IMR-90 (cell line): Measurements from ENCODE around the gene HSD11B1L. TPM values are rescaled to one million over a fixed set of nuclear protein-coding genes. Genes with fewer than 3 reads are reported as not detected.

ENCODE experiments used
- ATAC-seq: fragments of 200-7000 bp; cut with Tn5 transposase; 2 replicates; pipeline ENCODE4 v1.9.1; 2020; ENCODE audit warnings: low read depth, mild to moderate bottlenecking, moderate library complexity
- BruUV-seq: library from RNA; stranded (reverse); fragments of 400-500 nt; replicated peaks from 2 replicates; lab custom pipeline; 2021; lab: Mats Ljungman, UMichigan
- CTCF ChIA-PET: fragments of 300-600 bp; formaldehyde crosslinking; extraction: SDS; loops from one replicate; lab custom pipeline; 2021; ENCODE audit warnings: antibody characterized with exemption; lab: Yijun Ruan, JAX
- POLR2A ChIA-PET: fragments of 300-600 bp; sonication (Branson Sonifier 250); formaldehyde crosslinking; loops from one replicate; lab custom pipeline; 2022; ENCODE audit warnings: antibody characterized with exemption; ENCODE audit not compliant: unreplicated experiment; lab: Charles Lee
- DNase-seq: peaks from one replicate; pipeline ENCODE4 v3.0.0; 2013
- H2AFZ ChIP-seq: replicated peaks from 2 replicates; pipeline ENCODE3; 2013; ENCODE audit warnings: low read length, mild to moderate bottlenecking; ENCODE audit not compliant: poor library complexity
- H2AK5ac ChIP-seq: 2 replicates; pipeline ENCODE4 v1.6.1; 2013; ENCODE audit warnings: low read depth, low read length, inconsistent platforms
- H2AK9ac ChIP-seq: replicated peaks from 2 replicates; pipeline ENCODE3; 2013; ENCODE audit warnings: mild to moderate bottlenecking, low read depth, low read length, moderate library complexity; ENCODE audit not compliant: poor library complexity
- H2BK120ac ChIP-seq: 2 replicates; pipeline ENCODE4 v1.6.1; 2013; ENCODE audit warnings: low read depth, low read length, inconsistent platforms
- H2BK15ac ChIP-seq: 3 replicates; pipeline ENCODE4 v1.6.1; 2013; ENCODE audit warnings: low read depth, low read length, inconsistent platforms
- H2BK20ac ChIP-seq: 2 replicates; pipeline ENCODE4 v1.6.1; 2013; ENCODE audit warnings: low read depth, mild to moderate bottlenecking, inconsistent platforms, low read length, moderate library complexity
- H2BK5ac ChIP-seq: 2 replicates; pipeline ENCODE4 v1.6.1; 2013; ENCODE audit warnings: mild to moderate bottlenecking, low read depth, low read length, inconsistent platforms; ENCODE audit not compliant: poor library complexity, severe bottlenecking
- H3K14ac ChIP-seq: replicated peaks from 2 replicates; pipeline ENCODE4 v1.6.1; 2013; ENCODE audit warnings: low read depth, low read length, inconsistent platforms
- H3K18ac ChIP-seq: 2 replicates; pipeline ENCODE4 v1.6.1; 2013; ENCODE audit warnings: low read depth, low read length, control low read depth
- H3K23ac ChIP-seq: 2 replicates; pipeline ENCODE4 v1.6.1; 2013; ENCODE audit warnings: low read depth, low read length, inconsistent platforms
- H3K27ac ChIP-seq: 2 replicates; pipeline ENCODE4 v1.5.1; 2013; ENCODE audit warnings: mild to moderate bottlenecking, control low read depth, low read length; ENCODE audit not compliant: insufficient read depth
- H3K27me3 ChIP-seq: 2 replicates; pipeline ENCODE4 v1.6.1; 2013; ENCODE audit warnings: low read length; ENCODE audit not compliant: control insufficient read depth, insufficient read depth
- H3K36me3 ChIP-seq: 2 replicates; pipeline ENCODE4 v1.6.1; 2013; ENCODE audit warnings: low read length, mixed read lengths; ENCODE audit not compliant: control insufficient read depth, insufficient read depth
- H3K4ac ChIP-seq: 2 replicates; pipeline ENCODE4 v1.6.1; 2013; ENCODE audit warnings: low read depth, low read length, inconsistent platforms
- H3K4me1 ChIP-seq: 2 replicates; pipeline ENCODE4 v1.6.1; 2013; ENCODE audit warnings: low read length, mixed read lengths; ENCODE audit not compliant: control insufficient read depth, insufficient read depth
- H3K4me2 ChIP-seq: 2 replicates; pipeline ENCODE4 v1.6.1; 2013; ENCODE audit warnings: low read depth, mild to moderate bottlenecking, control low read depth, low read length, moderate library complexity
- H3K4me3 ChIP-seq: 2 replicates; pipeline ENCODE4 v1.5.1; 2013; ENCODE audit warnings: low read depth, mild to moderate bottlenecking, control low read depth, low read length, moderate library complexity; ENCODE audit not compliant: insufficient read depth
- H3K56ac ChIP-seq: 2 replicates; pipeline ENCODE4 v1.6.1; 2013; ENCODE audit warnings: low read length, inconsistent platforms; ENCODE audit not compliant: insufficient read depth; ENCODE audit errors: extremely low read depth
- H3K79me1 ChIP-seq, 2 experiments: 2 replicates each; pipeline ENCODE4 v1.6.1; 2013; ENCODE audit warnings: low read length in 2 of 2, inconsistent platforms in 1 of 2, low read depth in 1 of 2
- H3K9ac ChIP-seq: 2 replicates; pipeline ENCODE4 v1.6.1; 2013; ENCODE audit warnings: low read depth, low read length, control low read depth
- H3K9me1 ChIP-seq: 2 replicates; pipeline ENCODE4 v1.6.1; 2013; ENCODE audit warnings: low read length, inconsistent platforms; ENCODE audit not compliant: insufficient read depth
- H3K9me3 ChIP-seq: 2 replicates; pipeline ENCODE4 v1.6.1; 2013; ENCODE audit warnings: low read length; ENCODE audit not compliant: control insufficient read depth, insufficient read depth
- H4K20me1 ChIP-seq: 2 replicates; pipeline ENCODE4 v1.6.1; 2013; ENCODE audit warnings: low read length, inconsistent platforms; ENCODE audit not compliant: insufficient read depth
- H4K5ac ChIP-seq: 2 replicates; pipeline ENCODE4 v1.6.1; 2013; ENCODE audit warnings: mild to moderate bottlenecking, low read depth, low read length, control low read depth
- H4K8ac ChIP-seq, 2 experiments: 2 replicates each; pipeline ENCODE4 v1.6.1; 2013; ENCODE audit warnings: low read depth in 2 of 2, low read length in 2 of 2, control low read depth in 1 of 2, inconsistent platforms in 1 of 2
- H4K91ac ChIP-seq: 2 replicates; pipeline ENCODE4 v1.6.1; 2013; ENCODE audit warnings: low read depth, low read length, inconsistent platforms; ENCODE audit not compliant: insufficient read depth
- CEBPB ChIP-seq: IDR thresholded peaks from 2 replicates; pipeline ENCODE4 v1.6.1; 2012; ENCODE audit warnings: low read depth, low read length, improper control_type of control experiment
- CHD1 ChIP-seq: IDR thresholded peaks from 2 replicates; pipeline ENCODE4 v1.6.1; 2012; ENCODE audit warnings: low read depth, low read length, improper control_type of control experiment
- CTCF ChIP-seq: conservative IDR thresholded peaks from 2 replicates; pipeline ENCODE4 v1.5.1; 2012; ENCODE audit warnings: mild to moderate bottlenecking, low read depth, low read length, improper control_type of control experiment
- ELK1 ChIP-seq: fragments of 150-350 bp; IDR thresholded peaks from 2 replicates; pipeline ENCODE4 v1.6.1; 2016; ENCODE audit warnings: low read depth, mild to moderate bottlenecking, low read length, moderate library complexity, borderline replicate concordance
- FOS ChIP-seq: fragments of 150-350 bp; IDR thresholded peaks from 2 replicates; pipeline ENCODE4 v1.6.1; 2016; ENCODE audit warnings: low read depth, low read length
- MXI1 ChIP-seq: IDR thresholded peaks from 2 replicates; pipeline ENCODE4 v1.6.1; 2012; ENCODE audit warnings: low read depth, mild to moderate bottlenecking, low read length, moderate library complexity, borderline replicate concordance
- NFE2L2 ChIP-seq: fragments of 150-350 bp; IDR thresholded peaks from 2 replicates; pipeline ENCODE4 v1.6.1; 2016; ENCODE audit warnings: low read depth, mild to moderate bottlenecking, low read length
- POLR2A ChIP-seq: IDR thresholded peaks from 2 replicates; pipeline ENCODE4 v1.6.1; 2012; ENCODE audit warnings: mild to moderate bottlenecking, low read depth, low read length
- RCOR1 ChIP-seq: IDR thresholded peaks from 2 replicates; pipeline ENCODE4 v1.6.1; 2012; ENCODE audit warnings: mild to moderate bottlenecking, low read length, improper control_type of control experiment; ENCODE audit not compliant: insufficient replicate concordance
- RFX5 ChIP-seq: IDR thresholded peaks from 2 replicates; pipeline ENCODE4 v1.8.0; 2012; ENCODE audit warnings: low read depth, mild to moderate bottlenecking, low read length, moderate library complexity
- SMC3 ChIP-seq: fragments of 150-350 bp; IDR thresholded peaks from 2 replicates; pipeline ENCODE4 v1.6.1; 2016; ENCODE audit warnings: low read depth, mild to moderate bottlenecking, antibody characterized with exemption, low read length, moderate library complexity
- WGBS, 2 experiments: methylation state at CpG; one replicate each; pipeline versions ENCODE4 v1.1.5 to v1.1.7; 2013; ENCODE audit warnings: missing lambda C conversion rate in 2 of 2; ENCODE audit not compliant: insufficient read length in 1 of 2; ENCODE audit errors: extremely low coverage in 2 of 2; 5-methylcytosine and 5-hydroxymethylcytosine counted together
- dilution Hi-C: fragments of 300-500 bp; cut with HindIII; formaldehyde crosslinking; loops from one replicate; pipeline ENCODE4 v1.14.3; 2018; ENCODE audit warnings: low sequenced_read_pairs; ENCODE audit not compliant: unreplicated experiment
- in situ Hi-C: fragments of 300-500 bp; cut with MboI; formaldehyde crosslinking; loops from 3 replicates; pipeline ENCODE4 v1.14.3; 2019; ENCODE audit warnings: low sequenced_read_pairs, inconsistent platforms, mixed read lengths
- intact Hi-C: fragments of 100-400 bp; cut with micrococcal nuclease; formaldehyde crosslinking; loops from 2 replicates; pipeline ENCODE4 v1.10.0; 2022
- polyA plus RNA-seq, 3 experiments: library from polyadenylated mRNA; depleted of rRNA; stranded (reverse); fragments of >200 nt; gene quantifications; 2 replicates each; pipeline ENCODE4 v1.2.3, GENCODE V29; 2012; ENCODE audit warnings: low replicate concordance in 1 of 3
- total RNA-seq: library from RNA; depleted of rRNA; stranded (reverse); fragments of >200 nt; gene quantifications from 2 replicates; pipeline ENCODE4 v1.2.3, GENCODE V29; 2012

The HSD11B1L gene
- total and polyA plus RNA-seq, 2 of the 4 experiments (the other 2 are of a cell fraction), result 2.2 to 7.2 TPM

GRCh38 chr19:5683177-5683886 lies 2.5 kb downstream of the HSD11B1L start (continued):
- TF ChIP-seq RFX5, result no peak

GRCh38 chr19:5684694-5685430 lies 4.0 kb downstream of the HSD11B1L start:
- POLR2A ChIA-PET, result no interaction called here
- Histone ChIP-seq H2AK9ac (no peak overlapping the region), H3K79me1 (peaks cover 7 to 9% of the 10 kb centered on the region in 2 experiments; a peak in 3 of 4 replicates), H3K27me3 (no peaks in the 10 kb centered on the region), H3K18ac (no peak overlapping the region), H2BK15ac (no peak overlapping the region), H3K4ac (no peak overlapping the region), H2BK120ac (no peak overlapping the region), H4K5ac (no peak overlapping the region), H2AK5ac (no peak overlapping the region), H2BK5ac (no peak overlapping the region), H3K27ac (no peak overlapping the region), H3K36me3 (no peaks in the 10 kb centered on the region), H3K56ac (no peak overlapping the region), H3K4me2 (no peak overlapping the region), H3K23ac (no peak overlapping the region), H4K8ac (no peak overlapping the region), H3K4me3 (no peak overlapping the region), H2AFZ (no peak overlapping the region), H3K9me1 (peaks cover 3% of the 10 kb centered on the region; the same call in 1 of the 2 replicates), H3K14ac (no peak overlapping the region), H4K20me1 (no peaks in the 10 kb centered on the region; the same call in 1 of the 2 replicates), H3K9me3 (no peaks in the 10 kb centered on the region), H4K91ac (no peak overlapping the region), H3K9ac (no peak overlapping the region), H3K4me1 (peaks cover 3% of the 10 kb centered on the region; the same call in 1 of the 2 replicates), H2BK20ac (no peak overlapping the region)
- CTCF ChIA-PET, result no interaction called here
- DNase-seq (no peak), ATAC-seq (no peak)
- dilution Hi-C loops (no loop called here), intact Hi-C loops (no loop called here), in situ Hi-C loops (no loop called here)
- WGBS, 2 experiments, result 87% methylated on average over 8 of the region's 22 CpGs; no CpG with 5 or more reads in 1 of the 2 experiments
- no TSS peak for BruUV-seq
- TF ChIP-seq ELK1, result no peak
- no peak for TF ChIP-seq CHD1
- TF ChIP-seq NFE2L2, result no peak
- TF ChIP-seq CTCF, result no peak
- TF ChIP-seq MXI1, result no peak
- no peak for TF ChIP-seq RCOR1
- TF ChIP-seq FOS, result no peak
- TF ChIP-seq SMC3, result no peak
- TF ChIP-seq CEBPB, result no peak
- TF ChIP-seq POLR2A, result no peak
- TF ChIP-seq RFX5, result no peak
